ENCODE data around the gene HS6ST3.

DNA sequence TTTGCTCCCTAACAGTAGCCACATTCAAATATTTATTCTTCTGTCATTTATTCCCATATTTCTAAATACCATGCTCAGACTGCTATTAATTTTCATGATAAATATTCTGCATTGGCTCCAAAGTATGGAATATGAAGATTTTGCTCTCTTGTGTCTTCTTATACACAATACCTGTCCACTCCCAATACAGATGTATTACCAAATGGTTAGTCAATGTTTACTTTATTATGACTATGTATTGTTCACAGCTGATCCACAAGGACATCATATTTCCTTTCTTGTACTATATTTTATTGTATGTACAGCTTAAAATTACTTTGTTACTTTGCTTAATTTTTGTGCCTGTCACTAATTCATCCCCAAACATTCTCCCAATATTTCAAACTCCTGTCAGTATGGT is 582.1 kb downstream of the HS6ST3 start:
- TF ChIP-seq CTCF (IDR thresholded peaks at IDR 0.05; ENCODE audit: low read depth, low read length) (no peak), EZH2phosphoT487 (IDR thresholded peaks at IDR 0.05; ENCODE audit: low read depth) (no peak)

All from OCI-LY3 (cell line).